ENCODE results near the gene TIMP1. TPM values are rescaled to one million over a fixed set of nuclear protein-coding genes. Genes with fewer than 3 reads are reported as not detected.

TIMP1 gene
- total RNA-seq, result 10 to 100 TPM; 10.4 to 32.1 (median 15.9) TPM

- Mint-ChIP-seq H3K4me1 (ENCODE audit: low read depth) (peaks cover 42% of the 10 kb centered on the region), H3K27me3 (ENCODE audit: low read depth) (peaks cover under 1% of the 10 kb centered on the region), H3K36me3 (ENCODE audit: insufficient read depth) (peaks cover 2% of the 10 kb centered on the region), H3K4me3 (peak within 1 kb of the TSS; percentile 63), H3K9me3 (no peaks in the 10 kb centered on the region)
- ATAC-seq (peak; percentile 78 to 84), DNase-seq (peak; percentile 79)
These were observed at the start of gene TIMP1 for GRCh38 chrX:47581731-47582647. Gene TIMP1, plus strand, starts transcription at chrX:47582436. Its CDS starts 980 bp downstream, at chrX:47583416.

GRCh38 chrX:47539860-47540259, 42.4 kb upstream of the TIMP1 start:
- no peaks in the 10 kb centered on the region for H3K36me3 Mint-ChIP-seq (ENCODE audit: insufficient read depth)
- no peak for ATAC-seq
- H3K4me3 Mint-ChIP-seq, result no peak overlapping the region
- H3K9me3 Mint-ChIP-seq, result no peaks in the 10 kb centered on the region
- H3K27me3 Mint-ChIP-seq (ENCODE audit: low read depth), result no peaks in the 10 kb centered on the region
- H3K4me1 Mint-ChIP-seq (ENCODE audit: low read depth), result no peaks in the 10 kb centered on the region
- DNase-seq, result no peak

GRCh38 chrX:47540754-47541538, 41.3 kb upstream of the TIMP1 start:
- Mint-ChIP-seq H3K36me3 (ENCODE audit: insufficient read depth) (no peaks in the 10 kb centered on the region), H3K9me3 (no peaks in the 10 kb centered on the region), H3K4me1 (ENCODE audit: low read depth) (no peaks in the 10 kb centered on the region), H3K4me3 (no peak overlapping the region), H3K27me3 (ENCODE audit: low read depth) (no peaks in the 10 kb centered on the region)
- ATAC-seq (no peak), DNase-seq (no peak)

- DNase-seq (no peak), ATAC-seq (no peak)
- H3K4me1 Mint-ChIP-seq (ENCODE audit: low read depth), result no peaks in the 10 kb centered on the region
- H3K4me3 Mint-ChIP-seq, result no peak overlapping the region
- no peaks in the 10 kb centered on the region for H3K36me3 Mint-ChIP-seq (ENCODE audit: insufficient read depth)
- no peaks in the 10 kb centered on the region for H3K9me3 Mint-ChIP-seq
- no peaks in the 10 kb centered on the region for H3K27me3 Mint-ChIP-seq (ENCODE audit: low read depth)
These were observed 38.7 kb upstream of the TIMP1 start for GRCh38 chrX:47543496-47543895.

GRCh38 chrX:47556045-47556623, 26.1 kb upstream of the TIMP1 start:
- DNase-seq (peak; percentile 74), ATAC-seq (peak; percentile 85 to 87)
- Mint-ChIP-seq H3K4me1 (ENCODE audit: low read depth) (peaks cover 19% of the 10 kb centered on the region), H3K9me3 (no peaks in the 10 kb centered on the region), H3K4me3 (peak overlapping the region; percentile 82), H3K27me3 (ENCODE audit: low read depth) (no peaks in the 10 kb centered on the region), H3K36me3 (ENCODE audit: insufficient read depth) (no peaks in the 10 kb centered on the region)

- H3K27me3 Mint-ChIP-seq (ENCODE audit: low read depth), result no peaks in the 10 kb centered on the region
- no peak for ATAC-seq
- H3K36me3 Mint-ChIP-seq (ENCODE audit: insufficient read depth), result peaks cover 3% of the 10 kb centered on the region
- no peak for DNase-seq
- H3K4me1 Mint-ChIP-seq (ENCODE audit: low read depth), result peaks cover 32% of the 10 kb centered on the region
- H3K9me3 Mint-ChIP-seq, result no peaks in the 10 kb centered on the region
- no peak overlapping the region for H3K4me3 Mint-ChIP-seq
These were observed 23.8 kb upstream of the TIMP1 start for GRCh38 chrX:47558436-47558835.

GRCh38 chrX:47560179-47560933, 21.9 kb upstream of the TIMP1 start:
- ATAC-seq (no peak), DNase-seq (no peak)
- Mint-ChIP-seq H3K36me3 (ENCODE audit: insufficient read depth) (peaks cover 10% of the 10 kb centered on the region), H3K4me3 (peak overlapping the region; percentile 91), H3K27me3 (ENCODE audit: low read depth) (no peaks in the 10 kb centered on the region), H3K4me1 (ENCODE audit: low read depth) (peaks cover 50% of the 10 kb centered on the region), H3K9me3 (no peaks in the 10 kb centered on the region)

- Mint-ChIP-seq H3K36me3 (ENCODE audit: insufficient read depth) (peaks cover 11% of the 10 kb centered on the region), H3K4me3 (peak within 1 kb of the TSS; percentile 91), H3K4me1 (ENCODE audit: low read depth) (peaks cover 48% of the 10 kb centered on the region), H3K9me3 (no peaks in the 10 kb centered on the region), H3K27me3 (ENCODE audit: low read depth) (no peaks in the 10 kb centered on the region)
- ATAC-seq (peak; percentile 90 to 94), DNase-seq (peak; percentile 91)
These were observed 21.1 kb upstream of the TIMP1 start, which contains the start of gene ARAF for GRCh38 chrX:47560934-47561658. Gene ARAF, plus strand, starts transcription at chrX:47561205. Its CDS starts 1,763 bp downstream, at chrX:47562968.

- ATAC-seq (no peak), DNase-seq (no peak)
- peaks cover 45% of the 10 kb centered on the region for H3K4me1 Mint-ChIP-seq (ENCODE audit: low read depth)
- H3K4me3 Mint-ChIP-seq, result peak overlapping the region; percentile 91
- H3K36me3 Mint-ChIP-seq (ENCODE audit: insufficient read depth), result peaks cover 15% of the 10 kb centered on the region
- no peaks in the 10 kb centered on the region for H3K27me3 Mint-ChIP-seq (ENCODE audit: low read depth)
- no peaks in the 10 kb centered on the region for H3K9me3 Mint-ChIP-seq
These were observed 20.5 kb upstream of the TIMP1 start for GRCh38 chrX:47561659-47562151.

GRCh38 chrX:47562615-47563243, 19.5 kb upstream of the TIMP1 start:
- Mint-ChIP-seq H3K36me3 (ENCODE audit: insufficient read depth) (peaks cover 19% of the 10 kb centered on the region), H3K27me3 (ENCODE audit: low read depth) (no peaks in the 10 kb centered on the region), H3K4me1 (ENCODE audit: low read depth) (peaks cover 43% of the 10 kb centered on the region), H3K4me3 (peak overlapping the region; percentile 91), H3K9me3 (no peaks in the 10 kb centered on the region)
- DNase-seq (no peak), ATAC-seq (no peak)

- peaks cover 43% of the 10 kb centered on the region for H3K4me1 Mint-ChIP-seq (ENCODE audit: low read depth)
- DNase-seq, result no peak
- peak overlapping the region; percentile 64 for H3K4me3 Mint-ChIP-seq
- no peaks in the 10 kb centered on the region for H3K27me3 Mint-ChIP-seq (ENCODE audit: low read depth)
- no peak for ATAC-seq
- H3K9me3 Mint-ChIP-seq, result no peaks in the 10 kb centered on the region
- peaks cover 19% of the 10 kb centered on the region for H3K36me3 Mint-ChIP-seq (ENCODE audit: insufficient read depth)
These were observed 18.4 kb upstream of the TIMP1 start for GRCh38 chrX:47563801-47564315.

- DNase-seq (no peak), ATAC-seq (no peak)
- H3K9me3 Mint-ChIP-seq, result no peaks in the 10 kb centered on the region
- peaks cover 43% of the 10 kb centered on the region for H3K4me1 Mint-ChIP-seq (ENCODE audit: low read depth)
- no peaks in the 10 kb centered on the region for H3K27me3 Mint-ChIP-seq (ENCODE audit: low read depth)
- H3K4me3 Mint-ChIP-seq, result peak overlapping the region; percentile 33
- H3K36me3 Mint-ChIP-seq (ENCODE audit: insufficient read depth), result peaks cover 24% of the 10 kb centered on the region
These were observed 17.7 kb upstream of the TIMP1 start for GRCh38 chrX:47564438-47565085.

All from activated T-cell treated with anti-CD3 and anti-CD28 coated beads, Interleukin-2, amount 50 U/mL, for 4 hours (primary cell).